ENCODE data around the gene SESN1.

GRCh38 chr6:108941281-108941680, 153.4 kb downstream of the SESN1 start:
- TF ChIP-seq, protein P1, sequence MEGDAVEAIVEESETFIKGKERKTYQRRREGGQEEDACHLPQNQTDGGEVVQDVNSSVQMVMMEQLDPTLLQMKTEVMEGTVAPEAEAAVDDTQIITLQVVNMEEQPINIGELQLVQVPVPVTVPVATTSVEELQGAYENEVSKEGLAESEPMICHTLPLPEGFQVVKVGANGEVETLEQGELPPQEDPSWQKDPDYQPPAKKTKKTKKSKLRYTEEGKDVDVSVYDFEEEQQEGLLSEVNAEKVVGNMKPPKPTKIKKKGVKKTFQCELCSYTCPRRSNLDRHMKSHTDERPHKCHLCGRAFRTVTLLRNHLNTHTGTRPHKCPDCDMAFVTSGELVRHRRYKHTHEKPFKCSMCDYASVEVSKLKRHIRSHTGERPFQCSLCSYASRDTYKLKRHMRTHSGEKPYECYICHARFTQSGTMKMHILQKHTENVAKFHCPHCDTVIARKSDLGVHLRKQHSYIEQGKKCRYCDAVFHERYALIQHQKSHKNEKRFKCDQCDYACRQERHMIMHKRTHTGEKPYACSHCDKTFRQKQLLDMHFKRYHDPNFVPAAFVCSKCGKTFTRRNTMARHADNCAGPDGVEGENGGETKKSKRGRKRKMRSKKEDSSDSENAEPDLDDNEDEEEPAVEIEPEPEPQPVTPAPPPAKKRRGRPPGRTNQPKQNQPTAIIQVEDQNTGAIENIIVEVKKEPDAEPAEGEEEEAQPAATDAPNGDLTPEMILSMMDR (IDR thresholded peaks at IDR 0.05), result no peak
- TF ChIP-seq POLR2A (IDR thresholded peaks at IDR 0.05), result no peak

Data from tibial nerve (tissue), 3 donors.